ENCODE data around the gene GSG1L. TPM values are rescaled to one million over a fixed set of nuclear protein-coding genes. Genes with fewer than 3 reads are reported as not detected.

Gene GSG1L
- total RNA-seq, 1 donor = not detected

GRCh38 chr16:27995378-27995777 lies 68.1 kb downstream of the GSG1L start:
- H2AFZ ChIP-seq (ENCODE audit: low read length) = no peak overlapping the region
- no peak overlapping the region for H3K27ac ChIP-seq (ENCODE audit: low read depth, low read length)
- H3K4me1 ChIP-seq (ENCODE audit: insufficient read depth, low read length) = no peaks in the 10 kb centered on the region
- H3K27me3 ChIP-seq (ENCODE audit: insufficient read depth, low read length) = peaks cover 2% of the 10 kb centered on the region
- H3K79me2 ChIP-seq (ENCODE audit: insufficient read depth, low read length) = no peaks in the 10 kb centered on the region
- H3K36me3 ChIP-seq (ENCODE audit: insufficient read depth, low read length) = no peaks in the 10 kb centered on the region
- no peak overlapping the region for H3K4me2 ChIP-seq (ENCODE audit: insufficient read depth, low read length)
- no peaks in the 10 kb centered on the region for H3K9me3 ChIP-seq (ENCODE audit: low read depth, low read length)
- no peak for DNase-seq (ENCODE audit: insufficient read length, low spot score, missing footprints)
- H4K20me1 ChIP-seq (ENCODE audit: insufficient read depth, low read length) = no peaks in the 10 kb centered on the region
- H3K4me3 ChIP-seq (ENCODE audit: insufficient read depth, low read length) = no peak overlapping the region
- TF ChIP-seq CTCF (IDR thresholded peaks at IDR 0.05; ENCODE audit: extremely low read depth, low read depth, low read length) = no peak

GRCh38 chr16:27994686-27995085 lies 68.8 kb downstream of the GSG1L start:
- Histone ChIP-seq H3K79me2 (ENCODE audit: insufficient read depth, low read length) (no peaks in the 10 kb centered on the region), H3K9me3 (ENCODE audit: low read depth, low read length) (no peaks in the 10 kb centered on the region), H2AFZ (ENCODE audit: low read length) (no peak overlapping the region), H4K20me1 (ENCODE audit: insufficient read depth, low read length) (no peaks in the 10 kb centered on the region), H3K36me3 (ENCODE audit: insufficient read depth, low read length) (no peaks in the 10 kb centered on the region), H3K27me3 (ENCODE audit: insufficient read depth, low read length) (peaks cover 2% of the 10 kb centered on the region), H3K27ac (ENCODE audit: low read depth, low read length) (no peak overlapping the region), H3K4me3 (ENCODE audit: insufficient read depth, low read length) (no peak overlapping the region), H3K4me1 (ENCODE audit: insufficient read depth, low read length) (no peaks in the 10 kb centered on the region), H3K4me2 (ENCODE audit: insufficient read depth, low read length) (no peak overlapping the region)
- no peak for TF ChIP-seq CTCF (IDR thresholded peaks at IDR 0.05; ENCODE audit: extremely low read depth, low read depth, low read length)
- no peak for DNase-seq (ENCODE audit: insufficient read length, low spot score, missing footprints)

GRCh38 chr16:27993587-27993986 lies 69.9 kb downstream of the GSG1L start:
- Histone ChIP-seq H3K9me3 (ENCODE audit: low read depth, low read length) (no peaks in the 10 kb centered on the region), H3K4me2 (ENCODE audit: insufficient read depth, low read length) (no peak overlapping the region), H4K20me1 (ENCODE audit: insufficient read depth, low read length) (no peaks in the 10 kb centered on the region), H3K4me1 (ENCODE audit: insufficient read depth, low read length) (no peaks in the 10 kb centered on the region), H2AFZ (ENCODE audit: low read length) (no peak overlapping the region), H3K27ac (ENCODE audit: low read depth, low read length) (no peak overlapping the region), H3K36me3 (ENCODE audit: insufficient read depth, low read length) (no peaks in the 10 kb centered on the region), H3K4me3 (ENCODE audit: insufficient read depth, low read length) (no peak overlapping the region), H3K79me2 (ENCODE audit: insufficient read depth, low read length) (no peaks in the 10 kb centered on the region), H3K27me3 (ENCODE audit: insufficient read depth, low read length) (peaks cover 2% of the 10 kb centered on the region)
- no peak for DNase-seq (ENCODE audit: insufficient read length, low spot score, missing footprints)
- no peak for TF ChIP-seq CTCF (IDR thresholded peaks at IDR 0.05; ENCODE audit: extremely low read depth, low read depth, low read length)

- Histone ChIP-seq H3K27ac (ENCODE audit: low read depth, low read length) (no peak overlapping the region), H3K27me3 (ENCODE audit: insufficient read depth, low read length) (peaks cover 2% of the 10 kb centered on the region), H3K79me2 (ENCODE audit: insufficient read depth, low read length) (no peaks in the 10 kb centered on the region), H3K36me3 (ENCODE audit: insufficient read depth, low read length) (no peaks in the 10 kb centered on the region), H4K20me1 (ENCODE audit: insufficient read depth, low read length) (no peaks in the 10 kb centered on the region), H3K4me1 (ENCODE audit: insufficient read depth, low read length) (no peaks in the 10 kb centered on the region), H3K9me3 (ENCODE audit: low read depth, low read length) (no peaks in the 10 kb centered on the region), H3K4me2 (ENCODE audit: insufficient read depth, low read length) (no peak overlapping the region), H3K4me3 (ENCODE audit: insufficient read depth, low read length) (no peak overlapping the region), H2AFZ (ENCODE audit: low read length) (no peak overlapping the region)
- no peak for DNase-seq (ENCODE audit: insufficient read length, low spot score, missing footprints)
- no peak for TF ChIP-seq CTCF (IDR thresholded peaks at IDR 0.05; ENCODE audit: extremely low read depth, low read depth, low read length)
Measured at GRCh38 chr16:27991876-27992275, 71.6 kb downstream of the GSG1L start.

All from osteoblast (primary cell).